GM21529 (cell line): ENCODE data around the gene DND1.
A peak's percentile ranks its signal among the peaks of the same experiment; 100 is the strongest.
"Not testable (repeated sequence)": the region's sequence is repeated elsewhere in the genome, so short reads cannot be mapped to it uniquely, and the experiment has no call there.

Source experiments
- ATAC-seq: cut with Tn5 transposase; IDR thresholded peaks from one replicate; pipeline ENCODE4 v1.9.1; 2021; ENCODE audit not compliant: unreplicated experiment

DND1 gene

DNA sequence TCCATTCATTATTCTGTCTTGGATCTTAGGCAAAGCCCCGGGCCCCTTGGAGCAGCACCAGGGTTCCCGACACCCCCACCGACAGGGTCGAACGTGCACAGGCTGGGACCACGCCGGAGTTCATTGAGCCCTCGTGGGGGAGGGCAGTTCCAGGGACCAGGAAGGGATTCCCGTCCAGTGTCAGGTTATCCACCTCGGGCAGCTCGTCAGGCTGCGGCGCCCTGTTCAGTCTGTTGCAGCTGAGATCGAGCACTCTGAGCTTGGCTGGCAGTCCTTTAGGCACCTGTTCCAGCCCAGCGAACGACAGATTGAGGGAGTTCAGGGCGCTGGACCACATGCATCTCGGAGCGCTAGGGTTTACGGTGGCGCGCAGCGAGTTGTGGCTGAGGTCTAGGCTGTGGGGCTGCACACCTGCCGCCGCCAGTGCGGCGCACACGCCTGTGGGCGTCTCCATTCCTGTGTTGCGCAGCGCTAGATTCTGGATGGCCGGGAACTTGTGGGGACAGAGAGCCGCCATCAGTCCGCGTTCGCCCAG, 41.5 kb downstream of the DND1 start:
- peak; percentile 39 for ATAC-seq

DNA sequence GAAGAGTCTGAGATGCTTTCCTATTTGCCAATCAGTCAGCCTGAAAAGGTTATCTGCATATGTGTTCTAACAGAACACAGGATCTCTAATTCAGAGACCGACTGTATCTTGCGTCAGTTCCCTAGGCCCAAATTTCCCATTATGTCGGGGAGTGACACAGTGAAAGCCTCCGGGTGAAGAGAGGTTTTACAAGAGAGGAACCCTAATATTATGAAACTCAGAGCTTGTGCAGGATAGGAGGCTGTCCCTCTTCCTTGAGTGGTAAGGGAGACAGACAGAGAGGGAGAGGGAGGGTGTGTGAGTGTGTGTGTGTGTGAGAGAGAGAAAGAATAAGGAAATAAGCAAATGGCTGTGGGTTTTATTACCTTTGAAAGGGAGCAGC, 42.3 kb downstream of the DND1 start:
- no peak for ATAC-seq

DNA sequence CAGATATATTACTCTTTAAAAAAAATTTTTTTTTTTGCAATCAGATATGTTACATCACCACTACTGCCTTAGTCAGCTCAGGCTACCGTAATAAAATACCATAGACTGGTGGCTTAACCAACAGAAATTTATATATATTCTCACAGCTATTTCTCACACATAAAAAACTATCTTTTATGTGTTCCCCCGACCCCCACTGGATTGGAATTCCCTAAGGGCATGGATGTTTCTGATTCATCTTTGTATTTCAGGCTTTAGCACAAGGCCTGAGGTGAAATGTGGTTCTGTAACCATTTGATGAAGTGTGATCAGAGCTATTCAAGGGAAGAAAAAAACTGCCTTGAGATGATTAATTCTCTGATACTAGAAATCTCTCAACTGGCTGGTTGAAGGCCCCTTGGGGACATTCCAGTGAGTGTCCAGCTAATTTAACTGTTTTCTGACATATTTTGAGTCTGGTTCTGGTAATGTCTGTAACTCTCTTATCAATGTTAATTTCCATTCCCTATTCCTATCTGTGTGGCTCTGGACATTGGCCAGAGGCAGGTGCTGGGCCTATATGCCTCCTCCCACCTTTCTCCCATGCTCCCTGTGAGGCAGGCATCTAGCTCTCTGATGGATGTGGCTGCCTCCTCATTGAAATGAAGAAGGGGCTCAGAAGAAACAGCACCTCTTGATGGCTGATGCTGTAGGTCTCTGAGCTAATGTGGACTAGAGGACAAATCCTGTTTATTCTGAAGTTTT, 42.9 kb downstream of the DND1 start:
- no peak for ATAC-seq

DNA sequence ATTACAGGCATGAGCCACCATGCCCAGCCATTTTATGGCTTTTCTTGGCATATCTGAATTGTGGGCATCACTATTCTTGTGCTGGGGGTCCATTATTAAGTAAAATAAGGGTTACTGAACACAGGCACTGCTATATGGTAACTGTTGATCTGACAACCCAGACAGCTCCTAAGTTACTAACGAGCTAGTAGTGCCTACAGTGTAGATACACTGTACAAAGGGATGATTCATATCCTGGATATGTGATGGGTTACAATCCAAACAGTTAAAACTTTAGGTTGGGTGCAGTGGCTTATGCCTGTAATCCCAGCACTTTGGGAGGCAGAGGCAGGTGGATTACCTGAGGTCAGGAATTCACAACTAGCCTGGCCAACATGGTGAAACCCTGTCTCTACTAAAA, 44.7 kb downstream of the DND1 start:
- ATAC-seq = no peak

DNA sequence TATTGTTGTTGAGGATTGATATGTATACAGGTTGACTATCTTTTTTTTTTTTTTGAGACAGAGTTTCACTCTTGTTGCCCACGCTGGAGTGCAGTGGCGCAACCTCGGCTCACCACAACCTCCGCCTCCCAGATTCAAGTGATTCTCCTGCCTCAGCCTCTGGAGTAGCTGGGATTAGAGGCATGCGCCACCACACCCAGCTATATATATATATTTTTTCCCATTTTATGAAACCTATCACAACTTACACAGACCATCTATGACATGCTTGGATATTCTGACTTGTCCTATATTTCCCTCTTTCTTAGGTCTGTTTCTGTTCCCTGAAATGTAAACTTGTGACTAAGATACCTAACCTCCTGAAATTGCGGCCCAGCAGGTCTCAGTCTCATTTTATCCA, 45.4 kb downstream of the DND1 start:
- ATAC-seq = no peak

DNA sequence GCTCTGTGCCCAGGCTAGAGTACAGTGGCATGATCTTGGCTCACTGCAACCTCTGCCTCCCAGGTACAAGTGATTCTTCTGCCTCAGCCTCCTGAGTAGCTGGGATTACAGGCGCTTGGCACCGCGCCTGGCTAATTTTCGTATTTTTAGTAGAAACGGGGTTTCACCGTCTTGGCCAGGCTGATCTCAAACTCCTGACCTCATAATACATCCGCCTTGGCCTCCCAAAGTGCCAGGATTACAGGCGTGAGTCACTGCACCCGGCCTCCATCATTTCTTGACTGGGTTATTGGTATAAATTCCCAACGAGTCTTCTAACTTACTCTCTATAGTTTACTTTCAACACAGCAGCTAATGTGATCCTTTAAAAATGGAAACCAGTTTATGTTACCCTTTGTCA, 48.5 kb downstream of the DND1 start:
- not testable (repeated sequence) for ATAC-seq

DNA sequence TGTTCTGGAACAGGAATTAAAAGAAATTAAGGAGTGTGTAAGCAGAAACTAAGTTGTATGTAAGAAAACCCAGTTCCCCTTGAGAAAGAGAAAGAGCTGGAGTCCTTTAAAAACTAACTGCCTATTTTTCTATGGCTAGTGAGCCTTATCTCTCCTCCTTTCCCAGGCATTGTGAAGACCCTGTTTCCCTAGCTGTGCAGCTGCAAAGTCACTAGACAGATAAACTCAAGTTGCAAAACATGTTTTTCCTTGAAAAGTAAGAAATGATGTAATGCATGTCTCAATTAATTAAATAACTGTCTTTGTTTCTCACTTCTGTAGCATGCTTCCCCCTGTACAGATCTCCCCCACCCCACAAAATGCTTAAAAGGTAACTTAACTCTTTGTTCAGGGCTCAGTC, 50.3 kb downstream of the DND1 start:
- not testable (repeated sequence) for ATAC-seq

DNA sequence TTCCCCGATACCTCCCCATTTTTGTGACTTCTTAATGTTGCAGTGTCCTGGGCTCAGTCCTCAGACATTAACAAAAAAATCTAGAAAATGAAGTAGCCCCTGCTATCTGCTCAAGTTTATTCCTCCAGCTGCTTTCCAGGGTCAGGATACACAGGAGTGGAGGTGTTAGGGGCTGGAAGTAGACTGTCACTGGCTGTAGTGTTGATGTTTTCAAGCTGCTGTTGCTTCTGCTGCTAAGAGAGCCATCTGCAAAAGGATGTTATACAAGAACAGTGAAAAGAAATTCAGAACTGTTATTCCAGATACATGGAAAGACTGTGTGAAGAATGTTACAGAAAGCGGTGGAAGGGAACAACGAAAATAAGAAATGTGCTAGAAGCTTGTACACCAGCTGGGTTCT, 51.1 kb downstream of the DND1 start:
- ATAC-seq = no peak
